Left colon (tissue), 2 donors: ENCODE results near the gene DEFB121. TPM values are rescaled to one million over a fixed set of nuclear protein-coding genes. Genes with fewer than 3 reads are reported as not detected.
"Not testable (repeated sequence)": the region's sequence is repeated elsewhere in the genome, so short reads cannot be mapped to it uniquely, and the experiment has no call there.

Experiments used
- ATAC-seq: fragments of 200-7000 bp; cut with Tn5 transposase; one replicate; pipeline ENCODE4 v1.9.1; 2020; ENCODE audit warnings: mild to moderate bottlenecking, moderate library complexity
- DNase-seq, 2 donors: peaks; one replicate each; pipeline ENCODE4 v3.0.0-alpha.2; 2020
- intact Hi-C, 2 donors: fragments of 100-400 bp; cut with DNase I in 1 of 2; cut with micrococcal nuclease in 1 of 2; formaldehyde crosslinking; loops; one replicate each; pipeline versions ENCODE4 v1.11.2 to v1.14.0; 2022; cut with DNase I, micrococcal nuclease
- long read RNA-seq: library from polyadenylated mRNA; unstranded; transcript quantifications from one replicate; pipeline ENCODE4 v2.0.0, GENCODE V29; 2021
- total RNA-seq, 2 donors: library from RNA; stranded (reverse); fragmentation: NEBNext Ultra II Directional; extraction: Animal tissue kit (Norgen Biotek cat#: 25700); gene quantifications; one replicate each; pipeline ENCODE4 v1.2.1, GENCODE V29; 2021
- donor health status: DM: no; HTN: no; CAD: no.
- donor health status: DM: yes; HTN: yes; CAD: no.

Gene DEFB121
- not detected for total RNA-seq
- long read RNA-seq: 0 reads

DNA sequence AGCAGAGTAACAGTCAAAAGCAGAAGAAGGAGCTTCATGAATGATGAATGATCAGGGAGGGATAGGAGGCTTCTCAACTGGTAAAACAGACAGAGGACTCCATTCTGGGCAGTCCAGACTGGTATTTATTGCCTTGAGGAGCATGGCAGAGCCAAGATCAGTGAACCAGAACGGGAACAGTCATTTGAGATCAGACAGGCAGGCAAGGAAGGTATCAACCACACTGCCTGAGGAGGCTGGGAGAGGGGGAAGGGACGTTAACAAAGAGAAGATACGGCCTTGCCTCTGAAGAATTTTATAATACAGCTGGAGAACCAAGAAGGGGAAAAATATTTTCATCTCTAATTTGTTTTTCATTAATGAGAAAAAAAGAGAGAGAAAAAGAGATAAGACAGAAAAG is at the start of gene DEFB121:
Gene DEFB121, minus strand, starts transcription at position 101 of the 400 bp plus-strand sequence. Its CDS starts 63 bp downstream, at position 38.
- DNase-seq (no peak), ATAC-seq (no peak)
- intact Hi-C loops: no loop called here

DNA sequence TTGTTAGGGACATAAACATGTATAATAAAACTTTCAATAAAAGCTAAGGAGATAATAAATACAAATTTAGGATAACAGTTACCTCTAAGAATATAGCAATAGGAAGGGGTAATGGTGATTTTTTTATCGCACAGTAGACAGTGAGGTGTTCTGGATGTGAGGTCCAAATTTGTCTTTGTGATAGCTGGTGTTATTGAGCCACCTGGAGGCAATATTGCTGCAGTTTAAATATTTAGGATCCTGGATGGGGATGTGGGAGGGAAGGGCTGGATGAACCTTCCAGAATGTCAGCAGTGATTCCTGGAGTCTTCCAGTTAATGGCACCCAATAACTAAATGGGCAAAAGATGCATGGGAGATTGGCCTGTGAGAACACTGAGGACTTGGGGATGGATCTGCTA is 48.3 kb upstream of the DEFB121 start:
- no peak for ATAC-seq
- no peak for DNase-seq
- intact Hi-C loops: no loop called here

- no peak for DNase-seq
- intact Hi-C loops: no loop called here
- no peak for ATAC-seq
Measured at GRCh38 chr20:31452575-31452974, 46.6 kb upstream of the DEFB121 start.

DNA sequence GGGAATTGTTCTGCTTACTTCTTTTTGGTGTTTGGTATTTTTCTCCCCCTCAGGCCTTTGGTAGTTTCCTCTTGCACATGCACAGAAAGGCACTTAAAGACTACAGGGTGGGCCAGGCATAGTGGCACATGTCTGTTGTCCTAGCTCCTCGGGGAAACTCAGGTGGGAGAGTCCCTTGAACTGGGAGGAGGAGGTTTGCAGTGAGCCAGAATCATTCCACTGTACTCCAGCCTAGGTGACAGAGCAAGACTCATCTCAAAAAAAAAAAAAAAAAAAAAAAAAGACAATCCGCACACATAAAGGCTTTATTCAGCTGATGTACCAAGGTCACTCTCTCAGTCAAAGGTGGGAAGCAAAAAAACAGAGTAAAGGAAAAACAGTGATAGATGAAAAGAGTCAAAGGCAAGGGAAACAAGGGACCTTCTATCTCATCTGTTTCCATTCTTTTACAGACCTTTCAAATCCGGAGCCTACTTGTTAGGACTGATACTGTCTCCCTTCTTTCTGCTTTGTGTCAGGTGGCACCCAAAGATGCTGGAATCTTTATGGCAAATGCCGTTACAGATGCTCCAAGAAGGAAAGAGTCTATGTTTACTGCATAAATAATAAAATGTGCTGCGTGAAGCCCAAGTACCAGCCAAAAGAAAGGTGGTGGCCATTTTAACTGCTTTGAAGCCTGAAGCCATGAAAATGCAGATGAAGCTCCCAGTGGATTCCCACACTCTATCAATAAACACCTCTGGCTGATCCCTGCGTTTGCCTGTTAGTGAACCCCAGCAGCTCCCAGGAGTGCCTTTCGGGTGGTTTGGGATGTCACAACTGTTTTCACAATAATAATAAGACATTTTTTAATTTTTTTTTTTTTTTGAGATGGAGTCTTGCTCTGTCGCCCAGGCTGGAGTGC is 43.7 kb upstream of the DEFB121 start:
- intact Hi-C loops: no loop called here
- DNase-seq (no peak), ATAC-seq (no peak)

DNA sequence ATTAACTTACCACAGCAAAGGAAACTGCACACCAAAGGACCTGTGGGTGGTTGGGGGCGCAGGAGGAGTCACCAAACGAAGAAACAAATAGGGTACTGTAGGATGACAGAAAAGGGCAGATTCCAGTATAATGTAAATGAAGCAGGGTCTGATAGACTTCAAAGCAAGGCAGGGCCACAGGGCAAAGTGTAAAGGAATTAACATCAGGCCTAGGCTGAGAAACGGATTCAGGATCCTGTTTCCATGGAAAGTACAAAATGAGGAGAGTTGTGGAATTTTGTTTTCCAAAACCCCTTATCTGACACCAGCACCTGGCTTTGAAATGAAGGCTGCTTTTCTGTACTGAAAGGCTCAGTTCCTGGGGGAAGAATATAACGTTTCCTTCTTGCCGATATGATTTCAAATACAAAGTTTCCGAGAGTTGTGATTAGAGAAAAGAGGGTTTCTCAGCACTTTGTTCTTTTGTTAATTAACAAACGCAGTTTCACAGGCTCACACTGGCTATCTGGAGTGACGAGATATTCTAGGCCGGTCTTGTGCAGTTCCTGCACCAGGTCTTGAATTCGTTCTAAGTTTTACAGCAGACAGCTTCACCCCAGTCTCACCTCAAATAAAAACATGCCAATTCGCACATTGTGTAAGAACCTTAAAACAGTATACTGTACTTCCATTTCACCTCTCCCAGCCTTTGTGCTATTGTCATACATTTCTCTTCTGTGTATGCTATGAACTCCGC is 40.2 kb upstream of the DEFB121 start:
- DNase-seq (no peak), ATAC-seq (no peak)
- intact Hi-C loops: no loop called here

DNA sequence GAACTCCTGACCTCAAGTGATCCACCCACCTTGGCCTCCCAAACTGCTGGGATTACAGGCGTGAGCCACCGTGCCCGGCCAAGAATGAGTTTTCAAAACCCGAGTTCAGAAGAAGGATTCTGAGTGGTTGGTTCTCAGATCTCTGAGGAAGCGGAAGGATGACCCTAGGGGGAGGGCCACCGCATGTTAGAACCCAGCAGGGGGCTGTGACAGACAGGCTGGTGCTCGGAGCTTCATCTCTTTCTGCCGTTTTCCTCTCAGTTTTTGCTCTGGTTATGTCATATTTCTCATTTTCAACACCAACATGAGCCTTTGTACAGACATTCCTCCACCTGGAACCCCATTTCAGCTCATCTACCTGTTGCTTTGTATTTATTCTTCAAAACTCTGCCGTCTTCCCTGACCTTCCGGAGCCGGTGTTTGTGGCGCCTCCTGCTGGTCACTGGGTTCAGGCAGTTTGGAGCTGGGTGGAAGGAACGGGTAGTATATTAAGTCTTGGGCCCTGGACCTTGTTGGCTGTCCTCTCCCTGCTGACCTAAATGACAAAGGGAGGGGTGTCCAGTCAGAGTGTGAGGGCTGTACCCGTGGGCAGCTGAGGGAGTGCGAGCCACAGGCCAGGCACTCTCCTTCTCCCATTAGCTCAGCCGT is 34.1 kb upstream of the DEFB121 start, which contains the start of gene DEFB123:
Gene DEFB123, plus strand, starts transcription at position 621 of the 648 bp plus-strand sequence. CDS start 67 bp downstream, outside the sequence.
- intact Hi-C loops: no loop called here
- DNase-seq (no peak), ATAC-seq (no peak)

GRCh38 chr20:31430568-31431115 is 24.6 kb upstream of the DEFB121 start:
- DNase-seq (no peak), ATAC-seq (no peak)
- intact Hi-C loops: no loop called here

- intact Hi-C loops, ATAC-seq, DNase-seq: not testable (repeated sequence)
Measured at GRCh38 chr20:31427576-31427975, 21.6 kb upstream of the DEFB121 start.

GRCh38 chr20:31426891-31427551 is 21.0 kb upstream of the DEFB121 start:
- ATAC-seq, intact Hi-C loops, DNase-seq: not testable (repeated sequence)

GRCh38 chr20:31425797-31426196 is 19.8 kb upstream of the DEFB121 start:
- ATAC-seq: no peak
- intact Hi-C loops: no loop called here
- no peak for DNase-seq

- no peak for DNase-seq
- ATAC-seq: no peak
- intact Hi-C loops: no loop called here
Measured at GRCh38 chr20:31418307-31418706, 12.3 kb upstream of the DEFB121 start.

DNA sequence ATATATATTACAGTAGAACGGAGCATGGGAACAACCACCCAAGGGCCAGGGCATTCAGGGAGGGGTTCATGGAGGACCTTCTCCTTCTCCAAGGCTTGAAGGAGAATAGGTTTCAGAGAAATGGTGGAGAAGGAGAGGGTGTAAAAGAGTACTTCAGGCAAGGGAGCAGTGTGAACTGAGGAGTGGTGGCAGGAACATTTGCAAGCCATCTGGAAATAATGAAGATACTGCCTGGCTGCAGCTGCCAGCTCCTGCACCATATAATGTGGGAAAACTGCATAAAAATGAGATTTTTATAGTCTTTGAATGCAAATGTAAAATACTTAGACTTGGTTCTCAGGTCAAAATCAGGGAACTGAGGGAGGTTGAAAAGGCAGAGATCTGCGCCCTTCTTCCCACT is 9.6 kb upstream of the DEFB121 start:
- no peak for DNase-seq
- intact Hi-C loops: no loop called here
- ATAC-seq: no peak

GRCh38 chr20:31414381-31414780 is 8.4 kb upstream of the DEFB121 start:
- ATAC-seq: no peak
- intact Hi-C loops: no loop called here
- no peak for DNase-seq

DNA sequence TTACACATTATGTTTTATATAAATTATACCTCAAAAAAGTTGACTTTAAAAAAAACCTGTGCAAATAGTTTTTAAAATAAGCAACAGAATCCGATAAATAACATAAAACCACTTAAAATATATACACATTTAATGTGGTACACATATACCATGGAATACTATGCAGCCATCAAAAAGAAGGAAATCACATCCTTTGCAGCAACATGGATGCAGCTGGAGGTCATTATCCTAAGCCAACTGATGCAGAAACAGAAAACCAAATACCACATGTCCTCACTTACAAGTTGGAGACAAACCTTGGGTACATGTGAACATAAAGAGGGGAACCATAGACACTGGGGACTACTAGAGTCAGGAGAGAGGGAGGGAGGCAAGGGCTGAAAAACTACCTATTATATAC is 4.0 kb upstream of the DEFB121 start:
- no peak for DNase-seq
- intact Hi-C loops: no loop called here
- no peak for ATAC-seq

DNA sequence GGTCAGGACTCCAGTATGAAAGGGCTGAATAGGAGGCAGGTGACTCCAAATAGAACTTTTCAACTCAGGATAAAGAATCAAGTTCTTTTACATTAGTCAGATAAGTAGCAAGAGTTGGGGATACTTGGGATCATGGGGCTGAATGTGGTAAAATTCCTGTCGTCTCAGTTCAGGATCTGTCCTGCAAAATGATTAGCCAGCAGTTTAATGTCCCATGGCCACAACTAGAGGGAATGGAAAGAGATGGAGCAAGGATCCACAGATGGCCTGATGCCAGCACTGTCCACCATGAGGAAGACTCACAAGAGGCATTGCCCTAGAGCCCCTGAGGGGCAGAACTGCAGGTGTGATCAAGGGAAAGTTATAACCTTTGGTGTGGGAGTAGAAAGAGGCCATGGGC is 2.1 kb downstream of the DEFB121 start:
- intact Hi-C loops: no loop called here
- ATAC-seq (no peak), DNase-seq (no peak)

- ATAC-seq: no peak
- intact Hi-C loops: no loop called here
Measured at GRCh38 chr20:31394900-31395299, 11.1 kb downstream of the DEFB121 start.

DNA sequence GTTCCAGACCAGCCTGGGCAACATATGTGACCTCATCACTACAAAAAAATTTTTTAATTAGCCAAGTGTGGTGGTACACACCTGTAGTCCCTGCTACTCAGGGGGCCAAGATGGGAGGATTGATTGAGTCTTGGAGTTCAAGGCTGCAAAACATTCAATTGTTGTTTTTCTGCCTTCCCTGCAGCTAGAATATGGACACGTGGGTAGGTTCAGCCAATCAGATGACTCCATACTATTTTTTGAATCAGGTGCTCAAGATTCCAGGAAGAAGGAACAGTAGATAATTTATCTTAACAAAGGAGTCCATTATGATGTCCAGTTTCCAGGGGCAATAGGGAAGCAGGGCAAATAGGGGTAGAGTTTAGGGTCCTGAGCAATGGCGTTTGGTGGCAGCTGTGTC is 13.2 kb downstream of the DEFB121 start:
- ATAC-seq: no peak
- DNase-seq: no peak
- intact Hi-C loops: no loop called here

More at GRCh38 chr20:31394900-31395299, 11.1 kb downstream of the DEFB121 start:
- DNase-seq: no peak

GRCh38 chr20:31390490-31390889 is 15.5 kb downstream of the DEFB121 start, which contains the start of gene DEFB119:
DEFB119 (minus strand) TSS chr20:31390590; CDS start chr20:31390483, 107 bp downstream.
- DNase-seq (no peak), ATAC-seq (no peak)
- intact Hi-C loops: no loop called here
